H1 (cell line): Measurements from ENCODE around the gene GALNT9. TPM values are rescaled to one million over a fixed set of nuclear protein-coding genes. Genes with fewer than 3 reads are reported as not detected.

Experiments used
- FOSL1 ChIP-seq: IDR thresholded peaks from 2 replicates; pipeline ENCODE4 v1.6.1; 2011; ENCODE audit warnings: mild to moderate bottlenecking, low read depth, low read length, moderate library complexity; ENCODE audit not compliant: insufficient read depth
- polyA plus RNA-seq, 7 experiments: library from polyadenylated mRNA; depleted of rRNA in 3 of 7; stranded (reverse) in 5 of 7; unstranded in 2 of 7; fragments of >200 nt in 5 of 7; fragments of 200-250 nt in 2 of 7; gene quantifications; 1 replicate in 5 of 7; 2 replicates in 1 of 7; 4 replicates in 1 of 7; pipeline versions ENCODE4 v1.2.1 to v1.2.3, GENCODE V29; 2011 to 2013; ENCODE audit warnings: missing spikeins in 2 of 7, mixed read lengths in 2 of 7
- total RNA-seq: library from RNA; stranded (reverse); fragmentation: NEBNext Ultra II Directional; extraction: Animal tissue kit (Norgen Biotek cat#: 25700); gene quantifications from 2 replicates; pipeline ENCODE4 v1.2.1, GENCODE V29; 2021

The GALNT9 gene
- total and polyA plus RNA-seq, 2 of the 8 experiments (the other 6 are each of a cell fraction or from before 2014, with no cell fraction given), result 2.0 to 3.6 TPM

GRCh38 chr12:132173135-132174014 is 156.0 kb downstream of the GALNT9 start (continued):
- TF ChIP-seq FOSL1, result no peak
